OCI-LY7 (cell line): Measurements from ENCODE around the gene PNRC1.

Source experiments
- EZH2phosphoT487 ChIP-seq: fragments of 200-600 bp; sonication (generic); IDR thresholded peaks from 2 replicates; pipeline ENCODE4 v1.6.1; 2018; ENCODE audit warnings: low read depth, borderline replicate concordance, mild to moderate bottlenecking, mixed run types, antibody characterized with exemption, low read length, moderate library complexity, mixed read lengths
- TF ChIP-seq, protein P1 (sequence below): fragments of 200-600 bp; sonication (generic); conservative IDR thresholded peaks from 2 replicates; pipeline ENCODE4 v1.5.1; 2014; ENCODE audit warnings: mild to moderate bottlenecking, antibody characterized with exemption, low read length, moderate library complexity, mixed read lengths

DNA sequence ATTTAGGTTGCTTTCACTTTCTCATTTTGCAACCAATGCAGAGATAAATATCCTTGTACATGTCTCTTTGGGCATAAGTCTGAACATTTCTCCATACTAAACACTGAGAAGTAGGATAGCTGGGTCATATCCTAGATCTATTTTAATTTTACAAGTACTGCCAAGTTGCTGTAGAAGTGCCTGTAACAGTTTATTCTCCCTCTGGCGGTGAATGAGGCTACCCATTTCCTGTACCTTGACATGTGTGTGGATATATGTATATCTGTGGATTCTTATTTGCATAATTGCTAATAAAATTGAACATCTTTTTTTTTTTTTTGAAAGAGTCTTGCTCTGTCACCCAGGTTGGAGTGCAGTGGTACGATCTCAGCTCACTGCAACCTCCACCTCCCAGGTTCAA is 48.0 kb upstream of the PNRC1 start:
- TF ChIP-seq, protein P1, sequence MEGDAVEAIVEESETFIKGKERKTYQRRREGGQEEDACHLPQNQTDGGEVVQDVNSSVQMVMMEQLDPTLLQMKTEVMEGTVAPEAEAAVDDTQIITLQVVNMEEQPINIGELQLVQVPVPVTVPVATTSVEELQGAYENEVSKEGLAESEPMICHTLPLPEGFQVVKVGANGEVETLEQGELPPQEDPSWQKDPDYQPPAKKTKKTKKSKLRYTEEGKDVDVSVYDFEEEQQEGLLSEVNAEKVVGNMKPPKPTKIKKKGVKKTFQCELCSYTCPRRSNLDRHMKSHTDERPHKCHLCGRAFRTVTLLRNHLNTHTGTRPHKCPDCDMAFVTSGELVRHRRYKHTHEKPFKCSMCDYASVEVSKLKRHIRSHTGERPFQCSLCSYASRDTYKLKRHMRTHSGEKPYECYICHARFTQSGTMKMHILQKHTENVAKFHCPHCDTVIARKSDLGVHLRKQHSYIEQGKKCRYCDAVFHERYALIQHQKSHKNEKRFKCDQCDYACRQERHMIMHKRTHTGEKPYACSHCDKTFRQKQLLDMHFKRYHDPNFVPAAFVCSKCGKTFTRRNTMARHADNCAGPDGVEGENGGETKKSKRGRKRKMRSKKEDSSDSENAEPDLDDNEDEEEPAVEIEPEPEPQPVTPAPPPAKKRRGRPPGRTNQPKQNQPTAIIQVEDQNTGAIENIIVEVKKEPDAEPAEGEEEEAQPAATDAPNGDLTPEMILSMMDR = no peak
- TF ChIP-seq EZH2phosphoT487 = no peak
